ENCODE data around the gene ZNF23.

The ZNF23 gene

GRCh38 chr16:71421911-71422310 is 40.1 kb downstream of the ZNF23 start:
- DNase-seq: peak; percentile 5
- in situ Hi-C loops (cut with HindIII; ENCODE audit: low pct_ligation_motif_present, low sequenced_read_pairs): no loop called here
- Histone ChIP-seq H3K27me3 (replicated peaks) (no peaks in the 10 kb centered on the region), H3K27ac (no peak overlapping the region), H3K4me3 (ENCODE audit: low read depth, low read length) (no peak overlapping the region), H3K36me3 (replicated peaks) (no peaks in the 10 kb centered on the region)
- TF ChIP-seq CTCF (IDR thresholded peaks at IDR 0.05; ENCODE audit: low read depth, low read length, missing control alignments): peak; percentile 56

DNA sequence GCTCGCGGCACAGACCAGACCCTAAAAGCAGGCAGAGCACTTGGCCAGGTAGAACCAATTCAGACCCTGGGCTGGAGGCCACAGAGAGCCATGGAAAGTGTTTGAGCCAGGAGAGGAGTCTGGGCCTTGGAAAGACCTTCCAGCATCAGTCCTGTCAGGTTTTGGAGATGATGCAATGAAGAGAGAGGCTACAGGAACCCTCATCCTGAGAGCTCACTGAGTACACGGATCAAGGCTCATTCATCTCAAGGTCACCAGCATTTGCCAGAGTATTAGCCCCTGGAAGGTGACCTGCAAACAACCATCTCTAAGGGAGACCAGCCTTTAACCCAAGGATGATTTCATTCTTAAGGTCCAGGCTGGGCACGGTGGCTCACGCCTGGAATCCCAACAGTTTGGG is 48.0 kb downstream of the ZNF23 start:
- no peak overlapping the region for H3K27ac ChIP-seq
- no peak for DNase-seq
- TF ChIP-seq CTCF (IDR thresholded peaks at IDR 0.05; ENCODE audit: low read depth, low read length, missing control alignments): no peak
- no peak overlapping the region for H3K4me3 ChIP-seq (ENCODE audit: low read depth, low read length)
- no peaks in the 10 kb centered on the region for H3K27me3 ChIP-seq (replicated peaks)
- in situ Hi-C loops (cut with HindIII; ENCODE audit: low pct_ligation_motif_present, low sequenced_read_pairs): no loop called here
- no peaks in the 10 kb centered on the region for H3K36me3 ChIP-seq (replicated peaks)

GRCh38 chr16:71413341-71413740 is 48.7 kb downstream of the ZNF23 start:
- no peak for DNase-seq
- in situ Hi-C loops (cut with HindIII; ENCODE audit: low pct_ligation_motif_present, low sequenced_read_pairs): no loop called here
- H3K27ac ChIP-seq: no peak overlapping the region
- TF ChIP-seq CTCF (IDR thresholded peaks at IDR 0.05; ENCODE audit: low read depth, low read length, missing control alignments): no peak
- no peaks in the 10 kb centered on the region for H3K27me3 ChIP-seq (replicated peaks)
- H3K36me3 ChIP-seq (replicated peaks): no peaks in the 10 kb centered on the region
- no peak overlapping the region for H3K4me3 ChIP-seq (ENCODE audit: low read depth, low read length)

GRCh38 chr16:71412270-71413160 is 49.5 kb downstream of the ZNF23 start:
- in situ Hi-C loops (cut with HindIII; ENCODE audit: low pct_ligation_motif_present, low sequenced_read_pairs): no loop called here
- H3K27me3 ChIP-seq (replicated peaks): no peaks in the 10 kb centered on the region
- H3K4me3 ChIP-seq (ENCODE audit: low read depth, low read length): no peak overlapping the region
- peak; percentile 84 for TF ChIP-seq CTCF (IDR thresholded peaks at IDR 0.05; ENCODE audit: low read depth, low read length, missing control alignments)
- no peaks in the 10 kb centered on the region for H3K36me3 ChIP-seq (replicated peaks)
- peak; percentile 56 for DNase-seq
- no peak overlapping the region for H3K27ac ChIP-seq

DNA sequence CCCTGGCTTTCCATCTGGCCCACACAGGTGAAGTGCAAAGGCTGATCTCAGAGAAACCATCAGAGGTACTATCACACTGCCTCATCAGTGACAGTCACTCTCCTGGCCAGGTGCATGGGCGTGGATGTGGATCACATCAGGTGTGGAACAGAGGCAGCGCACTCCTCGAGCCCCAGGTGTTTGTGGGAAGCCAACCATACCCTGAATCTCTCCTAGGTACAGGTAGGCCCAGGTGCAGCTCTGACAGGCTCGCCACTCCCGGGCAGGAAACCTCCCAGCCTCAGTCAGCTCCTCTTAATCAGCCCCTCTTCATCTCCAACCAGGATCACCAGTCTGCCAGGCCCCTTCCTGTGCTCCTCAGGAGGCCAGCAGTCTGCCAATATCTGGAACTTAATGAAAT is 51.9 kb downstream of the ZNF23 start:
- in situ Hi-C loops (cut with HindIII; ENCODE audit: low pct_ligation_motif_present, low sequenced_read_pairs): no loop called here
- DNase-seq: no peak
- no peak for TF ChIP-seq CTCF (IDR thresholded peaks at IDR 0.05; ENCODE audit: low read depth, low read length, missing control alignments)
- Histone ChIP-seq H3K27ac (no peak overlapping the region), H3K27me3 (replicated peaks) (no peaks in the 10 kb centered on the region), H3K4me3 (ENCODE audit: low read depth, low read length) (no peak overlapping the region), H3K36me3 (replicated peaks) (no peaks in the 10 kb centered on the region)
